NCI-H345 (cell line): ENCODE results near the gene EEIG1.

ENCODE experiments used
- DNase-seq: peaks from one replicate; lab custom pipeline; 2025; lab: John Stamatoyannopoulos, UW

Gene EEIG1

GRCh38 chr9:127941062-127941960 lies 39.5 kb downstream of the EEIG1 start:
- no peak for DNase-seq

- DNase-seq: no peak
Observed at GRCh38 chr9:127940593-127940992, 40.2 kb downstream of the EEIG1 start.

GRCh38 chr9:127938298-127938690 lies 42.5 kb downstream of the EEIG1 start:
- no peak for DNase-seq

GRCh38 chr9:127937388-127938297 lies 43.1 kb downstream of the EEIG1 start, which contains the start of gene DPM2:
DPM2 (minus strand) TSS chr9:127937854; CDS start chr9:127937820, 34 bp downstream.
- DNase-seq: peak; percentile 88

- no peak for DNase-seq
Observed at GRCh38 chr9:127937056-127937387, 43.8 kb downstream of the EEIG1 start.

- no peak for DNase-seq
Observed at GRCh38 chr9:127936347-127936852, 44.4 kb downstream of the EEIG1 start.

- no peak for DNase-seq
Observed at GRCh38 chr9:127935765-127936221, 45.0 kb downstream of the EEIG1 start.

- no peak for DNase-seq
Observed at GRCh38 chr9:127934986-127935385, 45.8 kb downstream of the EEIG1 start.

GRCh38 chr9:127934248-127934647 lies 46.5 kb downstream of the EEIG1 start:
- no peak for DNase-seq

GRCh38 chr9:127931092-127931881 lies 49.5 kb downstream of the EEIG1 start:
- DNase-seq: peak; percentile 61
